NCI-H146 treated with DMSO at 0.1 percent for 48 hours (cell line): Measurements from ENCODE around the gene AVPR1B.

Experiments
- DNase-seq: peaks from one replicate; lab custom pipeline; 2025; ENCODE audit not compliant: unreplicated experiment; lab: John Stamatoyannopoulos, UW

AVPR1B gene

DNA sequence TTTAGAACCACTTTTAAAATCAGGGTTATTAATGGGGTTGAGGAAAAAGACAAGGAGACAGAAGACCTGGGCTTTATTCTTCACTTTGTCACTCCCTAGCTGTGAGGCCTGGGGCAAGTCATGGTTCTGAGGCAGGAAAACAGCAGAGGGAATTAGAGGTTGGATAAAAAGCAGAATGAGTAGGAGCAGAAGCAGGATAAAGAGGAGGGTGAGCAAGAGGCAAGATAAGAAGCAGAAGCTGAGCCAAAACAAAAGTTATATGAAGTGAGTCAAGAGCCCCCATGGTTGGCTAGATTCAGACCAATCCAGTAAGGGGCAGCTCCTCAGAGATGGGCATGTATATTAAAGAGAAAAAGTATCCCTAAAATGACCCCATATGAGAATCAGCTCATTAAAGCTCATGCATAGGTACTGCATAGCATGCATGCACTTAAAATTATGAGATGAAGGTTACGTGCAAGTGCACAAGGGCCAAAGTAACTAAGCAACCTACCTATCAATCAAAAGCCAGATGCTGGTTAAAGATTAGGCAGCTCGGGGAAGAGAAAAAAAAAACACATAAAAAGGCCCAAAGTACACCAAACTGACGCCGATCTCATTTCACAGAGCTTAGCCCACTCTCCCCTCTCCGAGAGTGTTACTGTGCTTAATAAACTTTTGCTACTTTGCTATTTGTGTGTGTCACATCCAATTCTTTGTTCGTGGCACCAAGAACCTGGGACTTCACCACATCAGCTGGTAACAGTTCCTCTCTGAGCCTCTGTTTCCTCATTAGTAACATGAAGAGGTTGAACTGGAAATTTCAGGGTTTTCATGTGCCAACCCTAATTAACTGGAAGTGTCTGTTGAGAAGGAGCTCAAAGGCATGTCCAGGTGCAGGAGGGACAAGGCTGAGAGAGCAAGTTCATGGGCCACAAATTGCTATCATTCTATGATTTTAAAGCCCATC lies 2.2 kb downstream of the AVPR1B start:
- DNase-seq: no peak

DNA sequence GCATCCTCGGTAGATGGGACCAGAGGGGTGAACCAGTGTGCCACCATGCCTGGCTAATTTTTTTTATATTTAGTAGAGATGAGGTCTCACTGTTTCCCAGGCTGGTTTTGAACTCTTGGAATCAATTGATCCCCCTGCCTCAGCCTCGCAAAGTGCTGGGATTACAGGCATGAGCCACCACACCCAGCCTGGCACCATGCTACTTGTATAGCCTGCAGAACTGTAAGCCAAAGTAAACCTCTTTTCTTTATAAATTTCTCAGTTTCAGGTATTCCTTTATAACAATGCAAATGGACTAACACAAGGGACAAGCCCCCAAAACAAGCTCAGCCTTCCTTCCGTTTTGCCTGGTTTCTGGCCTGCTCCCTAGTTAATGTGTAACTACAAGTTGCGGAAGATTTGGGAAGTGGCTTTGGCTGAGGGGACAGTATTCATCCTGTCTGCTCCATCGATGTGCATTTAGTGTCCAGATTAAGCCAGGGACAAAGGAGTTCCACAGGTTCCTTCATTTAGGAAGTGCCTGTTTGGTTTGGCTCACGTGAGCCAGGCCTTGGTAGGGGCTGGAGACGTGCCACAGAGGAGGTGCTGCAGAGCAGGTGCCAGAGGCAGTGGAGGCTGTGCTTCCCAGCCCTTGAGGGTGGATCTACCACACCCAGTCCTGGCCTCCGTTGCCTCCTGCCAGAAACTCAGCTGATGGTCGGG lies 4.4 kb downstream of the AVPR1B start:
- no peak for DNase-seq

DNA sequence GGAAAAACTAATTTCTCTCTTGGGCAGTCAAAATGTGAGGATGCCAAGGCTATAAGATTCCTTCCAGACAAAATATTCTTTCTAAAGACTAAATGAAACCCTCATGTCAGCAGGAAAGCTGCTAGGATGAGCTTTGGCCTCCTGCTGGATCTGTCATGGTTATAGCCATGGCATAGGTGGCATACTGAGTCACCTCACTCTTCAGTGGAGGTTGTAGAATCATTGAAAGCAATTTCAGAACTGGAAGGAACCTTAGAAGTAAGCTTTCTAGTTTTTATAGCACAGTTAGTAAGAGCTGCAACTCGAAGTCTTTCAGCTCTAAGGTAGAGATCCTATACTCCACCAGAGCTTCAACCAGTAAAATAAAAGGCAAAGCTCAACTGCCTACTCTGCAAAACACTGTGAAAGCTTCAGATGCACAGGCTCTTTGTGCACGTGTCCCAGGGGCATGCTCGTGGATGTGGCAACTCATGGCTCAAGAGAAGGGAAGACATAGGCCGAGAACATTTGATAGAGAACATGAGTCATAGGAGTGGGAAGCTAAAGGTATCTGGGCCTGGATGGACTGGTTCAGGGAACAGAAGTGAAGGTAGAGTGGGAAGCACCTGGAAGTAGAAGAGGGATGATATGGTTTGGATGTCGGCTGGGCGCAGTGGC lies 5.8 kb downstream of the AVPR1B start:
- DNase-seq: no peak

DNA sequence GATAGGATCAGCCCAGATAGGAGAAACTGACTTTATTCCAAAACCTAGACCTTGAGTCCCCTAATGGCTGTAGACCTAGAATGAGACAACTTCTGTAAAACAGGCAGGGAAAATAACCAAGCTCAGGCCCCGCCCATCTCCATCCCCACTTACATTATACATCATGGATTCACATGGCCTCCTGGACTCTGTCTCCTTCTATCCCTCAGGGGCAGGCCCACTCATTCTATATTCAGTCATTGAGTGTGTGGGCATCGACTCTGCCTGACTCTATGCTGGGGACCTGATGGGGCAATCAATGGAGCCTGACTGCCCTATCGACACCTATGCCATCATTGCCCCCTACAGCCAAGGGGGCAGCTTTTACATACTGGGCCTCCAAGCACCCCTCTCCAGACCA lies 6.4 kb downstream of the AVPR1B start:
- DNase-seq: no peak

DNA sequence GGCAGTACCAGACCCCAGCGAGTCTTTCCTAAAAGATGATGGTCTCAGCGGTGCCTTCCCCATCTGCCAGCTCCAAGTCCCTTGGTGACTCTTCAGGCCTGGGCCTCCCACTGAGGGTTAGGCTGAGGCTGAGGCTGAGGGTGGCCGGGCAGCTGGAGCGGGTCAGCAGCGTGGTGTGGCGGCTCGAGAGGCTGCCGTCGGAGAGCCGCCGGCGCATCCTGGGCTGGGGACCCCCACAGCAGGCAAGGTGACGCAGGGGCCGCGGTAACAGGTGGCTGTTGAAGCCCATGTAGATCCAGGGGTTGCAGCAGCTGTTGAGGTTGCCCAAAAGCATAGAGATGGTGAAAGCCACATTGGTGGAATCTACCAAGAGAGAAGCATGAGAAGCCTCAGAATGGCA lies 7.0 kb downstream of the AVPR1B start:
- no peak for DNase-seq

DNA sequence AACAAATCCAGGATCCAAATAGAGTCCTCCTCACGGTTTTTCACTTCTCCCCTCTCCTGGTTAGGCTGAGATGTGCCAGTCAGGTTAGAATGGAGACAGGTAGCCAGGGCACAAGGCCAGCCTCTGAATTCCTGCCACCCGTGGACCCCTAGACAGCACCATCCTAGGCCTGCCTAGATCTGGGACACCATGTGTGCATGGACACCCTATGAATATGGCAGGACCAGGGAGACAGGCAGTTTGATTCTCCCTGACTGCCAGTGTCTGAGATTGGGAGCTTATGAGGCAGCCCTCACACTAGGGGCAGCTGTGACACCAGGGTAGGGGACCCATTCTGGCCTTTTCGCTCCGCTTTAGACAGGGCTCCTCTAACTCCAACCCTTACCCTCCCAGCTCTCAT lies 7.5 kb downstream of the AVPR1B start:
- DNase-seq: no peak

DNA sequence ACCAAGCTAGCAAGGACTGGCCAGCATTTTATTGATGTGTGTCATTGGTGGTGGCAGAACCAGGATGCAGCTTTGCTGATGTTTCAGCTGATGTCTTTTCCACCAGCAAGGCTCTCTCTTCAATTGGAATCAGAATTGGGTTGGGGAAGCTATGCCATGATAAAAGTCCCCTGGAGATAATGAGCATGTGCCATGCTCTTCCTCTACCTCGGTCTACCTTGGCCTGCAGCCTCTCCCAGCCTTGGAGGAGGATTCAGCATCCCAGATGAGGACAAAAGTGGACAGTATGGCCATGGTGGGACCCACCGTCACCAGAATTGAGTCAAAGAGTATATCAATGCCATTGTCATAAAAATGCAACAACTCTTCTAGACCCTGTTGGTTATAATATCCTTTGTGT lies 8.6 kb downstream of the AVPR1B start:
- DNase-seq: no peak

DNA sequence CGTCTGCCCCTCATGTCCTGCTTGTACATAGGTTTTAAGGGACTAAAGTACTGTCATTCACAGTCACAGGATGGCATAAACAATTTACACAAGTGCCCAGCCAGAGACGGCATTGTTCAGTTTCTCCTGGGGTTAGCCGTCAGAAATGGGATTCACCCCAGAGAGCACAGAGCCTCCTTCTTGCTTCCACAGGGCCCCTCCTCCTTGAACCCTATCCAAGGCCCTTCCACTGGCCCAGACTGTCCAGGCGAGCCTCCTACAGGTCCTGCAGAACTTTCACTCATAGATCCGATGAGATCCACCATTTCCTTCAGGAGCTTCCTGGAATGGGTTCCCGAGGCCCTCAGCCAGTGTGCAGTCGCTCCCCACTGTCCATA lies 10.0 kb downstream of the AVPR1B start:
- no peak for DNase-seq

DNA sequence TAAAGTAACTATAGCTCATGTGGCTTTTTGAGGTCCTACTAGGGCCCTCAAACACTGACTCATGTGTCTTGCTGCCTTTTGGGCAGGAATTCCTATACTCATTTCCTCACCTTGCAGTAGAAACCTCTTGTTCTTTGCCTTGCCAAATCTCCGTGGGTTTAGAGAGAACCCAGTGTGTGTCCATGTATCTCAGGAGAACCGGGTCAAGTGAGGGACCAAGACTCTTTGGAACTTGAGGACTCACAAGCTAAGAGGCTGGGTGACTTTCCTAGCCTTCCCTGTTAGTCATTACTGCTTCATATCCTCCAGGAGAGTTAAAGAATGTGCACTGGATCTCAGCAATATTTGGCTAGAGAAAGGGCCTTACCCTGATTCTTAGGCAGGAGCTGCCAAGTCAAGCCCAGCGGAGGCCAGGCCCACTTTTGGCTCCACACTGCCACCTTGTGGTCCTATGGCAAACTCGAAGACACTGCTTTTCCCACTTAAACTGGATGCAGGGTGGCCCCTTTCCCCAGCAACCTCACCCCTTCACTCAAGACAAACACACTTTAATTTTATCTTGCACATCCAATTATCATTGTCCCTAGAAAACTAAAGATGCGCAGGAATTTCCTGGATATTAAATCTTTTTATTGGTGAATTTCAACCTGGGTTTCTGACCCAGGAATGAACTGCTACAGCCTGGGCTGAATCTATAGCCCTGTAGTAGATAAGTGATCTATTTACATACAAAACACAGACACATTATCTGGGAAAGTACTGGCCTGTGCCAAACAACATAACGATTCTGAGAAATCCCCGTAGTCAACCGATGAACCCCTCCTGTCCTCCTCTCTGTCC lies 10.6 kb downstream of the AVPR1B start:
- DNase-seq: peak; percentile 27

DNA sequence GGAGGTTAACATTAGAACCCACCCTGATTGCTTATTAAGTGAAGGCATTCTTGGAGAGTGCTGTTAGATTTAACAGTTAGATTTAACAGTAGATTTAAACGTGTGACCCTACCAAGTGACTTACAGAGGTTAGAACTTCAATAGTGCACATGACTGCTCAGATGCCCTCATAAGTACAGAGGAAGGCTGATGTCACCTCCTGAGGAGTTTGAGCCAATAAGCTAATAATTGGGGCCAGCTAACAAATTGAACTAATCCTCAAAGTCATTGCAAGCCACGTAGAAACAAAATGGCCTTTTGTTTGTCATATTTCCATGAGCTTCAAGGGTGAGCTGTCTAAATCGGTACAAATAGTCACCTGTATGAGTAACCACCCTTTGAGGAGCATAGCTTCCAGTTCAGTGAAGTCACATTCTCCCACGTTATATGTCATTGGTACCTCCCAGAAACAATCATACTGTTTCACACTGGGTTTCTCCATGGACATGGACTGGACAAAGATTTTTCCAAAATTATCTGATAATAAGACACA lies 11.7 kb downstream of the AVPR1B start:
- DNase-seq: no peak

DNA sequence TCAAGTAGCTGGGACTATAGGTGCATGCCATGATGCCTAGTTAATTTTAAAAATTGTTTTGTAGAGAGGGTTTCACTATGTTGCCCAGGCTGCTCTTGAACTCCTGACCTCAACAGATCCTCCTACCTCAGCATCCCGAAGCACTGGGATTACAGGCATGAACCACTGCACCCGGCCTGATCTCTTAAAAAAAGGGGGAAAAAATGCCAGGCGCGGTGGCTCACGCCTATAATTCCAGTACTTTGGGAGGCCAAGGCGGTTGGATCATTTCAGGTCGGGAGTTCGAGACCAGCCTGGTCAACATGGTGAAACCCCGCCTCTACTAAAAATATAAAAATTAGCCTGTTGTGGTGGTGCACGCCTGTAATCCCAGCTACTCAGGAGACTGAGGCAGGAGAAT lies 13.2 kb downstream of the AVPR1B start:
- DNase-seq: no peak

DNA sequence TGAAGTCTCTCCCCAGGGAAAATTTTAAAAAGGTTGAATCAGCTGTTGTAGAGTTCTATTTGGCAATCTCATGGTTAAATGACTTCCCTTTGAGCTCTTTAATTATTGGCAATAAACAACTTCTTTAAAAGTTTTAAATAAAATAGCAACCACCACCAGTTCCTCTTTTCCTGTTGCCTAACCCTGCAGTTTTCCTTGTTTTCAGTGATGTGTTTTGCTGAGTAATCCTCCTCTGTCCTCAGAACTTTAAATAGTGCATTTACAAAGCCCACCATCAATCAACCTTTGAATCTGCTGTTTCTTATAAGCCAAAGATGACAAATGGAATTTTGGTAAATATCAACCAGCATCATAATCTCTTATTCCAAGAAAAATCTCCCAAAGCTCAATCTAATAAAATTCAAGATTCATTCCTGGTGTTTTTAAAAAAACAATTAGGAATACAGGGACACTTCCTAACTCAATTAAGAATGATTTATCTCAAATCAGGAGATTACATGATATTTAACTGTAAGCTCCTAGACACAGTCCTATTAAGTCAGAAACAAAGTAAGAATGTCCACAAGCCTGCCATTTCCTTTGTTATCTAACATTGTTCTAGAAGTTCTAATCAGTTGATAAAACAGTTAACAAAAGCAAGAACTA lies 14.8 kb downstream of the AVPR1B start:
- DNase-seq: no peak

DNA sequence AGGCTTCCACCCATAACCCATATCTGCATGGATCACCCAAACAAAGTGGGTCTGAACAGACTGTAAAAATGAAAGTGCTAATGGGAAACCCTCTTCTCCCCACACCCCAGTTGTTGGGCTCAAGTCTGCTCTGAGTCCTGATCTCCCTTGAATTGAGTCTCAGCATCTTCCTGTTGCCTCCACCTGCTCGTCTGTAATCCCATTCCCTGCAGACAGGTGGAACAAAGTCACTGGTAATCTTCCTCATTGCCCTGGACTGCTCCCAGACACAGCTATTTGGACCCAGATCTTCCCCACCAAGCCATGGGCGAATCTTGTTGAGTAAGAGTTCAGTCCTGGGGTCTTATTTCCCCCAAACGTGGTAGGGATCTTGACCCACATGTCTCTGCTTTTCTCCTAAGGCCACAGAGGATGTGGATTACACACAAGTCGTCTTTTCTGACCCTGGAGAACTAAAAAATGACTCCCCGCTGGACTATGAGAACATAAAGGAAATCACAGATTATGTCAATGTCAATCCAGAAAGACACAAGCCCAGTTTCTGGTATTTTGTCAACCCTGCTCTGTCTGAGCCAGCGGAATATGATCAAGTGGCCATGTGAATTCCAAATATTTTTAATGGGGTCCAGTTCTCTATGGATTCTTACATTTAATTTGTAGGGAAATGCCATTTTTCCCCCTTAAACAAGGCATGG lies 15.7 kb downstream of the AVPR1B start:
- DNase-seq: no peak

DNA sequence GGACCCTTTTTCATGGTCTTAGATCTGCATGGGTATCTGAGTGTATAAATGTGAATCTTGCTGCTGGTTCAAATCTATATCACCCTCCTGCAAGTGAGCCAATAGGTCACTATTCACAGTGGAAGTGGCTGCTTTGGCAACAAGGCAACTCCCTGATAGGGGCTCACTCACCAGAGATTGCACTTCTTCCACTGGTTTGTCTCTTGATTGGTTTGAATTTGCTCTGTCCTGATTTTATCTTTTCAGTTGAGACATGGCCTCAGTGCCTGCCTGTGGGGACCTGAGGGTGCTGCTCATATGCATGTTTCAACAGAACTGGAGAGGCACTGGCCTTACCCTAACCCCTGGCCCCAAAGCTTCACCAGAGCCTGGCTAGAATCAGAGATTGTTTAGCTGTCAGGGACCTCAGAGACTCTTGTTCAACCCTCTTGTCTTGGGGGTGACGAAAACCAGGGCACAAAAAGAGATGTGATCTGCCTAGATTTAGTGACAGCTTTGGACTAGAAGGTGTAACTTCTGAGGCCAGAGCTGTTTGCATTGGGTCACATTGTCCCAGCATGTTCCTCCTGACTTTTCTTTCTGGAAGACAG lies 16.9 kb downstream of the AVPR1B start:
- DNase-seq: no peak

DNA sequence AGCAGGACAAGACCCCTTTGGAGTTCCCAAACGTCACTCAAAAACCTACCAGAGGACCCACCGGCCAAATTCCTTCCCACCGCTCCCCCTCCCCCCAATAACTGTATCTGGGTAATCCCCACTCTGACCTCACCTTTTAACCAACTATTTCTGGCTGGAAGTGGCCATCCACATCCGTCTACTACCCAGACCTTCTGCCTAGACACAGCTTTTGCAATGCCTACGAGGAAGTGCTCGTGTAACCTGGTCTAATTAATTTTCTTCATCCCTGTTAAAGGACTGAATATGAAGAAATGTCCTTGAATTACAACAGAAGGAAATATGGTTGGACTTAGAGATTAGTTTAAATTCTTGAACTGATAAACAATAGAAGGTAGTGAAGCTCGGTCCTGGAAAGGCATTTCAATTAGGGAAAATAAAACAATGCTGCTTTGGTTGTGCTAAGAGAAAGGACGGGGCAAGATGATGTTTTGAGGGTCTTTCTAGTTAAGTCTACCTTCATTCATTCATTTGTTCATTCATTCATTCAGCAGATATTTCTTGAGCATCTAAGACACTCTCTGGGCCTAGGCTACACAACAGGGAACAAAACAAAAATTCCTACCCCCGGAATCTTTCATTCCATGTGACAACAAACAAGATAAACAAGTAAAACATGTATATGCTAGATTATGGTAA lies 18.8 kb downstream of the AVPR1B start:
- no peak for DNase-seq

DNA sequence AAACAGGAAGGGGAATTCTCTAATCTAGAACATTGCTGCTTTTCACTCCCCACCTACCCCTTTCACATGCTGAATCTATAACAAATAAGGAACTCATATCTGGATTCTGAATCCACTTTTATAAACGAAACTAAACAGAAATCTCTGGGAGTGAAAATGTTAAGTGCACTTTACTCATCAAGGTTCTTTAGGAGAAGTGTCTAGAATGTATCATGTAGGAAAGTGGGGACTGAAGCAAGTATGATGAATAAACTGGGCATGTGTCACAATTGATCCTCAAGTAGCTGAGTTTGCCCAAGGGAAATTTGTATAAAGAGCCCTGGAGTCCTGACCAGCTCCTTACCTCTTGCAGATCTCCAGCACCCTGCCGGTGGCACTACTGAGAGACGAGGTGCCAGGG lies 19.8 kb downstream of the AVPR1B start:
- no peak for DNase-seq

DNA sequence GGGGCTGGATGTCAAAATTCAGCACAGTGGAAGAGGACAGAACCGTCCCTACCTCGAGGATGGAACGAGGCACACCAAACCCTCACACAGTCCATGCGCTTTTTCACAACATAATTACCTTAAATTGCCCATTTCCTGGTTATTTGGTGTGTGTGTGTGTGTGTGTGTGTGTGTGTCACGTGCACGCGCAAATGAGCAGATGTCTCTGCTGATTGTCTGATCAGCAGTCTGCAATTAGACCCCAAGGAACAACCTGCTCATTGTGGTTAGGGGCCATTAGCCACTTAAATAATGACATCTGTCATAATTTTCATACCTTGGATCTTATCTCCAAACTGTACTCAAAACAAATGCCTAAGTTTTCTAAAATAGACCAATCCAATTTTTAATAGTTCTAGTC lies 23.2 kb downstream of the AVPR1B start:
- DNase-seq: peak; percentile 83

DNA sequence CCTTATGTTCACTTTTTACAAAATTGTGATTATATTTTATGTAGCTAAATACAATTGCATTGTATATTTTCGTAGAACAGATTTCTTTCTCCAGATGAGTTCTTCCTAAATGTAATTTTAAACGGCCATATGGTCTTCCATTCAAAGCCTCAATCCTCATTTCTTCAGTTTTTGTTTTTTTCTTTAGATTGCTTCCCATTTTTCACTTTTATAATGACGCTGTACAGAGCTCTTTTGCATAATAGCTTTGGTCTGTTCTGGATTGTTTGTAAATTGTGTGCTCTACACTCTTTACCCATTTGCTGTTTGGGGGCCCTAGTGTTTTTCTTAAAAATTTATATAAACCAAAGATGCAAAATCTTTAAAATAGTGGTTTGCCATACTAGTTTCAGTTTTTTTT lies 27.8 kb downstream of the AVPR1B start:
- no peak for DNase-seq

DNA sequence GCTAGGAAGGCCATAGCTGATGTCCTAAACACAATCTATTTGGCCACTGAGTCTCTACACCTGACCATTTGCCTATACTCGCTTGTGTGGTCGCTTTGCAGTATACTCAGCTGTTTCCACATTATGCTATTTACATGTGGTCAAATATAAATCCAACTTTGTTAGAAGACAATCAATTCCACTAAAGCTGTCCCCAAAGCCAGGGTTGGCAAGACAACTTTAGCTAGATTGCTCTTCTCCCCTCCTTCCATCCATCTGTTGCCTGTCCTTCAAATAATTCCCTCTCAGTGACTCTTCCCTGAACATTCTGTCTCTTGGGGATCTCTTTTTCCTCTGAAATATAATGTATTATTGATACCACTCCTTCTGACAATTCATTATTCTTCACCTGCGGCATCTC lies 30.1 kb downstream of the AVPR1B start:
- DNase-seq: no peak
